ENCODE results near the gene MINAR2.
A peak's percentile ranks its signal among the peaks of the same experiment; 100 is the strongest.

Gene MINAR2

GRCh38 chr5:129748913-129749880 lies 1.3 kb downstream of the MINAR2 start:
- H3K4me3 ChIP-seq (ENCODE audit: low read depth, low read length): no peak overlapping the region
- no peak for TF ChIP-seq CTCF (IDR thresholded peaks at IDR 0.05; ENCODE audit: borderline replicate concordance, insufficient read depth, low read depth, low read length)

- no peak for TF ChIP-seq CTCF (IDR thresholded peaks at IDR 0.05; ENCODE audit: borderline replicate concordance, insufficient read depth, low read depth, low read length)
- no peak overlapping the region for H3K4me3 ChIP-seq (ENCODE audit: low read depth, low read length)
Measured at GRCh38 chr5:129760636-129761325, 12.9 kb downstream of the MINAR2 start.

GRCh38 chr5:129763651-129764050 lies 15.8 kb downstream of the MINAR2 start:
- no peak overlapping the region for H3K4me3 ChIP-seq (ENCODE audit: low read depth, low read length)
- no peak for TF ChIP-seq CTCF (IDR thresholded peaks at IDR 0.05; ENCODE audit: borderline replicate concordance, insufficient read depth, low read depth, low read length)

- TF ChIP-seq CTCF (IDR thresholded peaks at IDR 0.05; ENCODE audit: borderline replicate concordance, insufficient read depth, low read depth, low read length): no peak
- H3K4me3 ChIP-seq (ENCODE audit: low read depth, low read length): no peak overlapping the region
Measured at GRCh38 chr5:129766798-129767197, 18.9 kb downstream of the MINAR2 start.

DNA sequence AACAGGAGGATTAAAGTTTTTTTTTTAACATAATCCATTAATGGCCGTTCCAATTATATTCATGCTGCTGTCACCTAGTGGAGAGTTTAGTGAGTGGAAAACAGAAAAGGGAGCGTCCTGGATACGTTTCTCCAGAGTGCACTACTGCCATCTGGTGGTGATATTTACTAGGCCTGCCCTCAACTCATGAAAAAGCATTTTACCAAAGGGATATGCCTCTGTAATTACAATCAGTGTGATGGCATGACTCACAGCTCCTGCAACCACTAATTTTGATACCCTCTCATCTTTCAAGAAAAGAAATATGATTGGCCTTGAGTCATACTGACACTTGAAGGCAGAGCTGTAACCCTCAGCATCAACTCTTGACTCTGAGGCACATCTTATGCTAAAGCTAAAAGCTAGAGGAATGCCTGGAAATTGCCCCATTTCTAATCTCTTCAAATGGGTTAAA lies 20.1 kb downstream of the MINAR2 start:
- H3K4me3 ChIP-seq (ENCODE audit: low read depth, low read length): no peak overlapping the region
- TF ChIP-seq CTCF (IDR thresholded peaks at IDR 0.05; ENCODE audit: borderline replicate concordance, insufficient read depth, low read depth, low read length): peak; percentile 78

- TF ChIP-seq CTCF (IDR thresholded peaks at IDR 0.05; ENCODE audit: borderline replicate concordance, insufficient read depth, low read depth, low read length): no peak
- no peak overlapping the region for H3K4me3 ChIP-seq (ENCODE audit: low read depth, low read length)
Measured at GRCh38 chr5:129768735-129769134, 20.8 kb downstream of the MINAR2 start.
